ENCODE measurements around the gene LHFPL2. TPM values are rescaled to one million over a fixed set of nuclear protein-coding genes. Genes with fewer than 3 reads are reported as not detected.

LHFPL2 gene
- total RNA-seq, 2 experiments from 2014 or later, result not detected

DNA sequence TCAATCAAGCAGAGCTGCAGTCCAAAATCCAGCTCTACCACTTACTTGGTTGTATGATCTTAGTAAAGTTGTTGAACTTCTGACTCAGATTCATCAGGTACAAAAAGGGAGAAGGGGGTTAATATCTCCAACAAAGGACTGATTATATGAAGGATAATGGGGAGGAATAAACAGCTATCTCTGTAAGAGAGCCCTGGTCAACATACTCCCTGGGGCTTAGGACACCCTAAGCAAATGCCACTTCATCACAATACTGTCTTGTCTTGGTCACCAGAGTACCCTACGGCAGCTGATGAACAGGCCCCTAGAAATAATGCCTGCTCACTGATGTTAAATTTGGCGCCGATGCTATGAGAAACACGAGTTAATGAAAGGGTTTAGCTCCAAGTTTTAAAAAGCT is 34.8 kb downstream of the LHFPL2 start:
- Mint-ChIP-seq H3K4me3 (no peak overlapping the region), H3K27me3 (peaks cover 31% of the 10 kb centered on the region), H3K27ac (no peak overlapping the region), H3K9me3 (ENCODE audit: low read depth) (no peaks in the 10 kb centered on the region), H3K36me3 (no peaks in the 10 kb centered on the region), H3K4me1 (no peaks in the 10 kb centered on the region)
- CTCF ChIA-PET, result no interaction called here
- no peak for ATAC-seq
- peak; percentile 21 for DNase-seq

DNA sequence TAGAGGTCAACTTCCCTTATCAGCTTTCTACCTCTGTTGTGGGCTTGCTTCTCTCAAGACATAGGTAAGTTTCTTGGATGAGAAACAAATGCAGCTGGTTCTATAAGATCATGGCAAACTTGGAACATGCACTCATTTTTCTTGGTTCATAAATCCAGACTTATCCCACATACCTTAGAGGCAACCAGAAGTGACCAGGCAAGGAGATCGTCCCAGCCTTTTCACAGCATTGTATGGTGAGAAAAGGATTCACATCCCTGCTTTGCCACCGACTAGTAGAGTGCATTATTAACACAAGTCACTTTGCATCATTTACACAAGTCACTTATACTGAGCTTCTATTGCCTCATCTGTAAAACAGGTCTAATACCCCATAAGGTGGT is 35.4 kb downstream of the LHFPL2 start:
- Mint-ChIP-seq H3K4me3 (no peak overlapping the region), H3K36me3 (no peaks in the 10 kb centered on the region), H3K4me1 (no peaks in the 10 kb centered on the region), H3K27ac (no peak overlapping the region), H3K9me3 (ENCODE audit: low read depth) (no peaks in the 10 kb centered on the region), H3K27me3 (peaks cover 31% of the 10 kb centered on the region)
- ATAC-seq (no peak), DNase-seq (no peak)
- CTCF ChIA-PET, result no interaction called here

DNA sequence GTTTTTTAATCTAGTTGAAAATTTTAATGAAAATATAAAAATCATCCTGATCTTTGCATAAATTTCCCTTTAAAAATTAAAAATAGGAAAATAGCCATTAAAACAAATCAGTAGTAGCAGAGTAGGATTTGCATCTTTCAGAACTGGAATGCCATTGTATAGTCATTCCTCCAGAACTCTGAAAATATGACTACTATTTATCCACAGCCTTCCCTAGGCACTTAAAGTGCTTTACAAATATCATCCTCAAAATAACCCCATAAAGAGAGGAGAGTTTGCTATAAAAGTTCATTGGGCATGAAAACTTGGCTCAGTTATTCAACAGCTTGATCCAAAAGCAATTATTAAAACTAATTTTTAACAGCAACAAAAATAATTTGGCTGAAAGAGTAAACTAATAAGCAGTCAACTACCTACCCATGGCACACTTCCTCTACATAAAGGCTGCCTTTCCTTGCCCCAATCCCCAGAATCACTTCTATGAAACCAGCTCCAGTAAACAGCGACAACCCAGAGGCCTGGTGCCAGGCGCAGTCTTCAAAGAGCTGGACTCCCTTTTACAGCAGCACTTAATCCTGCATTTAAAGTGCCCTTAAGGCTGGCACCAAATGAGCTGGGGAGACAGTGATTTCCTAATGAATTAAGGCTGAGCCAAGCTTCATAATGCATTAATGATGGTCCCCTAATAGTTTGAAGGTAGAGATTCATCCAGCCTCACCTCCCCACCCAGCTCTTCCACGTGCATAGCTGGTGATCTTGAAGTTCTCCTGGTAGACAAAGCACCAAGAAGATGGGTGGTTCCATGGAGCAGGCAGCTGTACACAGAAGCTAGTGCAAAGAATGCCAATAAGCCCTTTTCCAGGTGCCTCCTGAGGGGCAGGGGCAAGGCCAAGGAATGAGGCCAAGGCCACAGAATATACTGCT is 36.1 kb downstream of the LHFPL2 start:
- H3K27ac Mint-ChIP-seq, result no peak overlapping the region
- ATAC-seq, result no peak

DNA sequence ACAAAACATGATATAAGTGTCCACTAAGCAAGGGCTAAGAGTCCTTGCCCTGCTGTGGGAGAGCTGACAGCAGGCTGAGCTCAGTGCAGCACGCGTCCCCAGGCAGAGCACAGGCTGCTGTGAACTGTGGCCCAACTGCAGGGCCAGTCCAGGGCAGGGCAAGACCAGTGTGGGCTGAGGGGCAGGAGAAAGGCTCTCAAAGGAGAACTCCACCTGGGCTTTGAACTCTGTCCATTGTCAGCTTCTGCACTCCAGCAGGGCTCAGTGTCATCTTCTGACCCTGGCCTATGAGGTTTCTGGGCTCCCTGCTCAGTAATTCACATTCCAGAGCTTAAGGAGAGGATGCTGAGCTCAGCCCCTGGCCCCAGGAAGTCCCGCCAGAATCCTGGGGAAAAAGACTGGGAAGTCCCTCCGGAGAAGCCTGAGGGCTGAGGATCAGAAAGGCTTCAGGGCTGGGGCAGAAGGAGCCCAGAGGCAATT is 37.4 kb downstream of the LHFPL2 start:
- no peak overlapping the region for H3K27ac Mint-ChIP-seq
- H3K4me1 Mint-ChIP-seq, result no peaks in the 10 kb centered on the region
- H3K4me3 Mint-ChIP-seq, result no peak overlapping the region
- ATAC-seq (no peak), DNase-seq (peak; percentile 32)
- H3K27me3 Mint-ChIP-seq, result peaks cover 42% of the 10 kb centered on the region
- CTCF ChIA-PET, result no interaction called here
- no peaks in the 10 kb centered on the region for H3K36me3 Mint-ChIP-seq
- H3K9me3 Mint-ChIP-seq (ENCODE audit: low read depth), result no peaks in the 10 kb centered on the region

More for the DNA sequence above, 36.1 kb downstream of the LHFPL2 start:
- Mint-ChIP-seq H3K4me1 (no peaks in the 10 kb centered on the region), H3K36me3 (no peaks in the 10 kb centered on the region), H3K4me3 (no peak overlapping the region), H3K9me3 (ENCODE audit: low read depth) (no peaks in the 10 kb centered on the region), H3K27me3 (peaks cover 36% of the 10 kb centered on the region)
- peak; percentile 12 for DNase-seq
- CTCF ChIA-PET, result no interaction called here

DNA sequence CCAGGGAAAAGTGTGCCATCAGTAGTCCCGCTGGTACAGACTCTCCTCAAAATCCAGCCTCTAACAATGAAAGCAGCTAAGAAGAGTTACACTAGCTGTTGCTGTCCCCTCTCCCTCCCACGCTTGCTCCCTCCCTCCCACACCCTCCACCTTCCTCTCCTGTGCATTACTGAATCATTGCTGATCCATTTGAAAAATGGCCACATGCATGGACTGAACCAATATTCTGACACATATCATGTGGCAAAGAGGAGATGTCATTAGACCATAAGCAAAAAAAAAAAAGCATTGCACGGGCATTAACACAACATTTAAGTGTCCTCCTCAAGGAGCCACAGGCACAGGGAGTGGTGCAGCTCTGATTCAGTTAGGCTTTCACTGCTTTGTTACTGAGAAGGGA is 37.9 kb downstream of the LHFPL2 start:
- Mint-ChIP-seq H3K36me3 (no peaks in the 10 kb centered on the region), H3K4me3 (no peak overlapping the region), H3K9me3 (ENCODE audit: low read depth) (no peaks in the 10 kb centered on the region), H3K27me3 (peaks cover 44% of the 10 kb centered on the region), H3K4me1 (no peaks in the 10 kb centered on the region), H3K27ac (no peak overlapping the region)
- DNase-seq, result peak; percentile 18
- ATAC-seq, result no peak
- CTCF ChIA-PET, result no interaction called here

DNA sequence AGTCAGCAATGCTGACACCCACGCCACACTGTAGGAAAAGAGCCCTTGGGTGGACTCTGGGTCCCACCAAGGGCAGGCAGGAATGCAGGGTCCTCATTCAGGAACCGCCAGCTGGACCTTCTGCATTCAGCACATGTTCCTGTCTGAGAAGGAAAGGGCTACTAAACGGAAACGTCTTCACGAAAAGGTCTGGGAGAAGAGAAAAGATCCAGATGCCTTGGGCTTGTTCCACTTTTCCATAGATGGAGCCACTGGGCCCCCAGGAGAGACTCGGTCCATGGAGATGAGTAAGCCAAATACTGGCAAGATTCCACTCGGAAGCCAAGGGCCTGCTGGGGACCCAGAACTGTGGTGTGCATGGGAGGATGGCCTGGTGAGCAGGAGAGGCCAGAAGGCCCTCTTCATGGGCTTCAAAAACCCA is 38.4 kb downstream of the LHFPL2 start:
- H3K36me3 Mint-ChIP-seq, result no peaks in the 10 kb centered on the region
- CTCF ChIA-PET, result no interaction called here
- no peaks in the 10 kb centered on the region for H3K4me1 Mint-ChIP-seq
- peak; percentile 21 for DNase-seq
- no peak for ATAC-seq
- H3K27me3 Mint-ChIP-seq, result peaks cover 43% of the 10 kb centered on the region
- H3K4me3 Mint-ChIP-seq, result no peak overlapping the region
- H3K27ac Mint-ChIP-seq, result no peak overlapping the region
- H3K9me3 Mint-ChIP-seq (ENCODE audit: low read depth), result no peaks in the 10 kb centered on the region

DNA sequence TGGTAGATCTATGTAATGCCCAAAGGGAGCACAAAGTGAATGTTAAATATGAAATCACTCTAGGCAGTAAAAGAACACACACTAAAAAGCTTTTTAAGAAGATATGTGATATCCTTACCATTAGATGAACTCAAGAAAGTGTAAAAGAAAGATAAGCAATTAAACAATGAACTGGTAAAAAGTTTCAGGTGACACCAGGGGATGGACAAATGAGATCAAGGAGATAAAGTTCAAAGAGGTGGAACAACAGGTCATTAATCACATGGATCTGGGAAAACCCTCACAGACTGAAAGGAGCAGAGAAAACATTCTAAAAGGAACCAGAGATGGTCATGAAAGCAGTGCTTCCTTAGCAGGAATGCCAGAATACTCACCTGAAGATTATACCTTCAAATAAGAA is 40.7 kb downstream of the LHFPL2 start:
- DNase-seq, result no peak
- no peaks in the 10 kb centered on the region for H3K9me3 Mint-ChIP-seq (ENCODE audit: low read depth)
- no peak overlapping the region for H3K27ac Mint-ChIP-seq
- ATAC-seq, result no peak
- H3K4me3 Mint-ChIP-seq, result no peak overlapping the region
- peaks cover 33% of the 10 kb centered on the region for H3K27me3 Mint-ChIP-seq
- CTCF ChIA-PET, result no interaction called here
- H3K36me3 Mint-ChIP-seq, result no peaks in the 10 kb centered on the region
- H3K4me1 Mint-ChIP-seq, result no peaks in the 10 kb centered on the region

DNA sequence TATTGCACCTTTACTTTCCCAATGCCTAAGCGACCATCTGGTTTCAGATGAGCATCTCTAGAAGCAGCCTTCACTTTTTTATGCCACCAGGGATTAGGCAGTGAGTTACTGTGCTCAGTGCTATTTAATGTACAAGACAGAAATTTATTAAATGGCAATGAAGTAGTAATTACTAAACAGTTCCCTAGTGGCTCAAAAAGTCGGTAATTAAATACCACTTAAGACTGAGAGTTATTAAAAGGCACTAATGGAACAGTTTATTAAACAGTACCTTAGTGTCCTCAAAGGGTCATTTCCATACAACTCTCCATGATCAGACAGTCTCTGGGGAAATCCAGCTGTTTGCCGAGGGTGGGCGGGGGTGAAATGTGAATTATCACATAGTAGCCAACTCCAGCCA is 42.3 kb downstream of the LHFPL2 start:
- Mint-ChIP-seq H3K4me1 (no peaks in the 10 kb centered on the region), H3K27me3 (peaks cover 32% of the 10 kb centered on the region), H3K36me3 (no peaks in the 10 kb centered on the region), H3K27ac (no peak overlapping the region), H3K4me3 (no peak overlapping the region), H3K9me3 (ENCODE audit: low read depth) (no peaks in the 10 kb centered on the region)
- DNase-seq, result no peak
- CTCF ChIA-PET, result no interaction called here
- no peak for ATAC-seq

DNA sequence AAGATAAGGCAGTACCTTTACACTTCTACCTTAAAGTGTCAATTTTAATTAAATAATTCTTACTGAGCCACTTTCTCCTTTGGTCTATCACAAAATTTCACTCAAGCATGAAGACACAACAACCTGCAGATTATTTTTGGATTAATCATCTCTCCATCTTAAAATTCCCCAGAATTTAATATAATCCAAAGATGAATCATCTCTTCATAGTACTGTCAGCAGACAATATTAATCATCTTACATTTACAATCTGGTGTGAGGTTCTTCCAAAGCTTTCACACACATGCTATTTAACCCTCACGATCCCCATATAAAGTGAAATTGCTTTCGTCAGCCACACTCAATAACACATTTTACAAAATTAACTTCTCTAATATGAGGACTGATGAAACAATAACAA is 43.0 kb downstream of the LHFPL2 start:
- Mint-ChIP-seq H3K9me3 (ENCODE audit: low read depth) (no peaks in the 10 kb centered on the region), H3K4me3 (no peak overlapping the region), H3K27me3 (peaks cover 32% of the 10 kb centered on the region), H3K4me1 (no peaks in the 10 kb centered on the region), H3K36me3 (no peaks in the 10 kb centered on the region), H3K27ac (no peak overlapping the region)
- CTCF ChIA-PET, result no interaction called here
- no peak for ATAC-seq
- DNase-seq, result no peak

DNA sequence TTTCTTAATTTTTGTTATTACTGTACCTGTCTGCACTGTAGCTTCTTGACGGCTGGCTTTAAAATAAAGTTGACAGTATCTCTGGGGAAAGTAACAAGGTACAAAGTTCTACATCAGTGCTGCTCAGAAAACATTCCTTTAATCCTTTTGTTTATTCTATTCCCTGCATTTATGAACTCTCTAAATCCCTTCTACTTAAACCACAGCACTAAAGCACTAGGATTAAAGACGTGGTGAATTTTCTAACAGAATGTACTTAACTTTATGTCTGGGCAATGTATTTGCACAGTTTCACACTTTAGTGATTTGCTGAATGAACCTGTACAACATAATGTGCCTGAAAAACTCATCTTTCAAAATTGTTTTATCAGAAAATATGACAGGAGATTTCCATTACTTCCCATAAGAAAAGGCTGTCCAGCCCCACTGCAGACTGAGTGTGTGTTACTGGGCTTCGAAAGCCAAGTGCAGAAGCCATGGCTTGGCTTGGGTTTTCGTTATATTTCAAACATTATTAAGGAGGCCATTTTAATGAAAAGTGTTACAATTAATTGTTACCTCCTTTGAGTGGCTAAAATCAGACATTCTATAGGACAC is 43.8 kb downstream of the LHFPL2 start:
- H3K9me3 Mint-ChIP-seq (ENCODE audit: low read depth), result no peaks in the 10 kb centered on the region
- ATAC-seq (no peak), DNase-seq (no peak)
- H3K27ac Mint-ChIP-seq, result no peak overlapping the region
- H3K27me3 Mint-ChIP-seq, result peaks cover 33% of the 10 kb centered on the region
- H3K4me3 Mint-ChIP-seq, result no peak overlapping the region
- CTCF ChIA-PET, result no interaction called here
- no peaks in the 10 kb centered on the region for H3K4me1 Mint-ChIP-seq
- no peaks in the 10 kb centered on the region for H3K36me3 Mint-ChIP-seq

DNA sequence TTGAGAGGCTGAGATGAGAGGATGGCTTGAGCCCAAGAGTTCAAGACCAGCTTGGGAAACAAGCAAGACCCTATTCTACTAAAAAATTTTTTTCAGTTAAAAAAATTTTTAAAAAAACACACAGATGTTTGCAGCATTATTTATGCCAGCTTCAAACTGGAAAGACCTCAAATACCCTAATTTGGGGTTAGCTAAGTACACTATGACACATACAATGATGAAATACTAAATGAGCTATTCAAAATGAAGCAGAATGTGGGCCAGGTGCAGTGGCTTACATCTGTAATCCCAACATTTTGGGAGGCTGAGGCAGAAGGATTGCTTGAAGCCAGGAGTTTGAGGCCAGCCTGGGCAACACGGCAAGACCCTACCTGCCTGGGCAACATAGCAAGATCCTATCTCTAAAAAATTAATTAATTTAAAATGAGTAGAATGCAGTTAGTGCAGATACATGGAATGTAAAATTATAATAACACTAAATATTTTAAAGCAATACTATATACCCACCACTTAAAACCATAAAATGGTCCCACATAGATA is 44.9 kb downstream of the LHFPL2 start:
- H3K4me1 Mint-ChIP-seq, result no peaks in the 10 kb centered on the region
- H3K36me3 Mint-ChIP-seq, result no peaks in the 10 kb centered on the region
- H3K27me3 Mint-ChIP-seq, result peaks cover 39% of the 10 kb centered on the region
- no peak for DNase-seq
- H3K4me3 Mint-ChIP-seq, result no peak overlapping the region
- ATAC-seq, result no peak
- H3K27ac Mint-ChIP-seq, result no peak overlapping the region
- CTCF ChIA-PET, result no interaction called here
- H3K9me3 Mint-ChIP-seq (ENCODE audit: low read depth), result no peaks in the 10 kb centered on the region

DNA sequence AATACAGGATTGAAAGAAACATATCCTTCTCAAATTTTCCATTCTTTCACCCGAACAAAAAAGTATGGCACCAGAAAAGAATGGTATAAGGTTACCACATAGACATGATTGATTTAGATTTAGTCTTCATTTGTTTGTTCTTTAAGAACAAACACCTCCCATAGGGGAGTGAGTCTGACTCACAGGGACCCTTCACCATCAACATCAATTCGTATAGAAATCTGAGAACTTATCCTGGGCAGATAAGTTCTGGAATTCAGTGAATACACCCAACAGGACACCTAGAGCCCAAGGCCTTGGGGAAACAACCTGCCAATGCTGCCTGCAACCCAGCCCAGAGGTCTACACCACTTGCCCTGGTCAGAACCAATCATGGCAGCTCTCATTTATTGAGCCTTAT is 46.2 kb downstream of the LHFPL2 start:
- DNase-seq, result no peak
- Mint-ChIP-seq H3K4me3 (no peak overlapping the region), H3K4me1 (no peaks in the 10 kb centered on the region), H3K36me3 (no peaks in the 10 kb centered on the region), H3K27me3 (peaks cover 37% of the 10 kb centered on the region), H3K27ac (no peak overlapping the region), H3K9me3 (ENCODE audit: low read depth) (no peaks in the 10 kb centered on the region)
- CTCF ChIA-PET, result no interaction called here
- no peak for ATAC-seq

DNA sequence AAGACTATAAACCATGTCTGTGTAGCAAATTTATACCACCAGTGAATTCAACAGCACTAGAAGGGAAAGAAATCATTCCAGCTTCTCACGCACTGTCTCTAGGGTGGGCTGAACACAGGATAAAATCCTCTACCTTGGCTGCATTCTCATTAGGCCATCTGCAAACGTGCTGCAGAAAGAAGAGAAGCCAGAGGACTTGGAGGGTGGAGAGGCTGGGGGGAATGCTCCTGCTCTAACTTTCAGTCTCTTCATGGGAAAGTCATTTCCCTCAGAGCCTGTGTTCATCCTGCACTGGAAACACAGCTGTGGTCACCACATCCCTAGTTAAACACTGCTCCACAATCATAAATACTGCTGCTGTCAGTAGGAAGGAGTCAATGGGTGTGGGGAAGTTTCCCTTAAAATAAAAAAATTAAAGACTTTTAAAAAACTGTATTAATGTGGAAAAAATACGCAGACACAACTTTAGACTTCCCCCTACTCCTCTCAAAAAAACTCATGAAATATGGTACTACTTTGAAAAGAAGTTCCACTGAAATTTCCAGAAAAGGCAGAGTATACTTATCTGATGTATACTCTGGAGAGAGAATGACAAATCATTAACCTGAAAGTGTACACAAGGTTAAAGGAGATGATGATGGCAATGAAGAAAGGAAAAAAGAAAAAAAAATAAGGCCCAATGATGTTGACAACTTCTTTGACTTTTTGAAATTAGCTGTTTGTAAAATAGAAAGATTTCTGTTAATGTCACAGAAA is 46.8 kb downstream of the LHFPL2 start:
- Mint-ChIP-seq H3K4me3 (no peak overlapping the region), H3K27me3 (peaks cover 33% of the 10 kb centered on the region), H3K4me1 (no peaks in the 10 kb centered on the region), H3K9me3 (ENCODE audit: low read depth) (no peaks in the 10 kb centered on the region), H3K36me3 (no peaks in the 10 kb centered on the region), H3K27ac (no peak overlapping the region)
- DNase-seq (no peak), ATAC-seq (no peak)
- CTCF ChIA-PET, result no interaction called here

All from activated CD8-positive, alpha-beta memory T cell treated with anti-CD3 and anti-CD28 coated beads, Interleukin-2, amount 10 ng/mL, durations not matched to agents 7 days and 5 days (primary cell).